ENCODE results near the gene BDKRB2.

The BDKRB2 gene

DNA sequence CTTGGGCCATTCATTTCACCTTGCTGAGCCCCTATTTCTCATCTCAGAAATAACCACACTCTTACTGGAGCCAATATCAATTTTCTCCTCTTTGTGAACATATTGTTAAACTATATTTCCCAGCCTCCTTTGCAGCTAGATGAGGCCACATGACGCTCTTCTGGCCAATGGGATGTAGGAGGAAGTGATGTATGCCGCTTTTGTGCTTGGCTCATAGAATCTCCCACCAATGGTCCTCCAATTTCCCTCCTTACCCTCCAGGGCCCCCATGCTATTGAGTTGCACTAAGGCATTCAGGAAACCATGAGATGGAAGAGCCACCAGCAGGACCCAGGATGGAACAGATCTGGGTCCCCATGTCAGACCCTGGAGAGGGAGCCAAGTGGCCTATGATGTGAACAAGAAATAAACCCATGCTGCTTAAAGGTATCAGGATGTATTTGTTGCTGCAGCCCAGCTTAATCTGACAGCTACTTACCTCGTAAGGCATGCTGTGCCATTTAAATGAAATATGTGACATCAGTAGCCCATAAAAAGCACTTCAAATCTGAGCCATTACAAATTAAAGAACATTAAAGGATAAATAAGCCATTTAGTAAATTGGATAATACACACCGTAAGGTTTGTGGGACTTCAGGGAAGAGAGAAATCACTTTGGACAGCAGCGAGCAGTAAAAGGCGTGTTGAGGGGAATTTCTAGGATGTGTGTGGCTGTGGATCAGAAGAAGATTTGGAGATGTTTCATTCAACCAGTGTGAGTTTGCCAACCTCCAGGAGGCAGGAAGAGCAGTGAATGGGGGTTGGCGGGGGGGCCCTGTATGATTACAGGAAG, 24.4 kb upstream of the BDKRB2 start:
- Histone ChIP-seq H4K20me1 (ENCODE audit: insufficient read depth) (no peaks in the 10 kb centered on the region), H3K27ac (no peak overlapping the region), H3K9ac (no peak overlapping the region), H3K79me2 (ENCODE audit: insufficient read depth, low read depth) (no peaks in the 10 kb centered on the region), H3K4me1 (ENCODE audit: low read depth, poor library complexity, severe bottlenecking) (no peaks in the 10 kb centered on the region), H3K4me2 (no peak overlapping the region), H3K4me3 (IDR thresholded peaks at IDR 0.05; ENCODE audit: insufficient read depth, low read depth, low read length) (no peak overlapping the region), H2AFZ (ENCODE audit: low read depth) (no peak overlapping the region), H3K27me3 (ENCODE audit: insufficient read depth, low read depth) (no peaks in the 10 kb centered on the region), H3K36me3 (ENCODE audit: insufficient read depth) (no peaks in the 10 kb centered on the region)
- TF ChIP-seq, protein P1, sequence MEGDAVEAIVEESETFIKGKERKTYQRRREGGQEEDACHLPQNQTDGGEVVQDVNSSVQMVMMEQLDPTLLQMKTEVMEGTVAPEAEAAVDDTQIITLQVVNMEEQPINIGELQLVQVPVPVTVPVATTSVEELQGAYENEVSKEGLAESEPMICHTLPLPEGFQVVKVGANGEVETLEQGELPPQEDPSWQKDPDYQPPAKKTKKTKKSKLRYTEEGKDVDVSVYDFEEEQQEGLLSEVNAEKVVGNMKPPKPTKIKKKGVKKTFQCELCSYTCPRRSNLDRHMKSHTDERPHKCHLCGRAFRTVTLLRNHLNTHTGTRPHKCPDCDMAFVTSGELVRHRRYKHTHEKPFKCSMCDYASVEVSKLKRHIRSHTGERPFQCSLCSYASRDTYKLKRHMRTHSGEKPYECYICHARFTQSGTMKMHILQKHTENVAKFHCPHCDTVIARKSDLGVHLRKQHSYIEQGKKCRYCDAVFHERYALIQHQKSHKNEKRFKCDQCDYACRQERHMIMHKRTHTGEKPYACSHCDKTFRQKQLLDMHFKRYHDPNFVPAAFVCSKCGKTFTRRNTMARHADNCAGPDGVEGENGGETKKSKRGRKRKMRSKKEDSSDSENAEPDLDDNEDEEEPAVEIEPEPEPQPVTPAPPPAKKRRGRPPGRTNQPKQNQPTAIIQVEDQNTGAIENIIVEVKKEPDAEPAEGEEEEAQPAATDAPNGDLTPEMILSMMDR (conservative IDR thresholded peaks at IDR 0.05; ENCODE audit: low read depth, low read length) = no peak

DNA sequence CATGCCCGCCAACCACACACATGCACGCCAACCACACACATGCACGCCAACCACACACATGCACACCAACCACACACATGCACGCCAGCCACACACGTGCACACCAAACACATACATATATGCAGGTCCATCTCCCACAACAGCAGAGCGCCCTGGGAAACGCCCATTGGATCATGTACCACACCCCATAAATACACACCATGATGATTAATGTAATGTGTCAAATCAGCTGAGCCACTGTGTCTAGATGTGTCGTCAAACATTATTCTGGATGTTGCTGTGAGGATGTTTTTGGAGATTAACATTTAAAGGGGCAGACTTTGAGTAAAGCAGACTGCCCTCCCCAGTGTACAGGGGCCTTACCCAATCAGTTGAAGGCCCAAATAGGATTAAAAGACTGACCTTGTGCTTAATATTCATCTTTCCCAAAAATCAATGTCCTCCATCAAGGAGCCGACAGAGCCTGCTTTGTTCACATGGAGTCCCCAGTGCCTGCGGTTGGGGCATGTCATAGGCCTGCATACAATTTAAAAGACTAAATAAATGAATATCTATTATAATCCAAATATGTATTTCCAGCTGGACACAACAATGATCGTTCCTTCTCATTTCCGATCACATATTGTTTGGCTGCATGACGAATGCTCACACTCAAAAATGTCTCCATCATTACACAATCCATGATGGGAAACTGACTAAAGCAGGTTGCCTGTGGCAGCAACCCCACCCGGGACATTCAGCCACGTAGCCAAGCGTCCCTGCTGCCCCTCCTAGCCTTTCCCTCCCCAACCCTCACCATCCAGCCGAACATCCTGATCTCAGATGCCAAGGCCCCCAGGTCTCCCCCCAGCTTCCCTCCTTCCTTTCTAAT, 23.2 kb upstream of the BDKRB2 start:
- no peaks in the 10 kb centered on the region for H4K20me1 ChIP-seq (ENCODE audit: insufficient read depth)
- TF ChIP-seq, protein P1 (conservative IDR thresholded peaks at IDR 0.05; ENCODE audit: low read depth, low read length) = no peak
- no peak overlapping the region for H3K4me3 ChIP-seq (IDR thresholded peaks at IDR 0.05; ENCODE audit: insufficient read depth, low read depth, low read length)
- no peak overlapping the region for H3K4me2 ChIP-seq
- no peaks in the 10 kb centered on the region for H3K27me3 ChIP-seq (ENCODE audit: insufficient read depth, low read depth)
- no peaks in the 10 kb centered on the region for H3K4me1 ChIP-seq (ENCODE audit: low read depth, poor library complexity, severe bottlenecking)
- H3K36me3 ChIP-seq (ENCODE audit: insufficient read depth) = no peaks in the 10 kb centered on the region
- no peak overlapping the region for H3K27ac ChIP-seq
- H2AFZ ChIP-seq (ENCODE audit: low read depth) = no peak overlapping the region
- H3K79me2 ChIP-seq (ENCODE audit: insufficient read depth, low read depth) = no peaks in the 10 kb centered on the region
- no peak overlapping the region for H3K9ac ChIP-seq

DNA sequence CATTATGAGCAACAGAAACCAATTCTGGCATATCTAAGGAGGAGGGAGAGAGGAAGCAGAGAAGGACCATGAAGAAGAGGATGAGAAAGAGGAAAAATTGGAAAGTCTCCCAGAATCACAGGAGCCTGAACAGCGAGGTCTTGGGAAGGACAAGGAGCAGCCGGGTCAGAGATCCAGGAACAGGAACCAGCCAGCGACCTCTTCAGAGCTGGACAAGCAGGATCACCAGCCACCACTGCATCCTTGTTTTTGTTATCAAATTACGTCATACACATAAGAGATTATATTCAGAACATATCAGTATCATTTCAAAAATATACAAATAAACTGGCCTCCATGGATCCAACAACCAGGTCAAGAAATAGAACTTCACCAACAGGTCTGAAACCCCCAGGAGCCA, 22.1 kb upstream of the BDKRB2 start:
- H3K36me3 ChIP-seq (ENCODE audit: insufficient read depth) = no peaks in the 10 kb centered on the region
- no peak overlapping the region for H3K9ac ChIP-seq
- H3K4me3 ChIP-seq (IDR thresholded peaks at IDR 0.05; ENCODE audit: insufficient read depth, low read depth, low read length) = no peak overlapping the region
- no peak overlapping the region for H2AFZ ChIP-seq (ENCODE audit: low read depth)
- H3K79me2 ChIP-seq (ENCODE audit: insufficient read depth, low read depth) = no peaks in the 10 kb centered on the region
- no peaks in the 10 kb centered on the region for H3K4me1 ChIP-seq (ENCODE audit: low read depth, poor library complexity, severe bottlenecking)
- TF ChIP-seq, protein P1 (conservative IDR thresholded peaks at IDR 0.05; ENCODE audit: low read depth, low read length) = no peak
- no peak overlapping the region for H3K27ac ChIP-seq
- H3K27me3 ChIP-seq (ENCODE audit: insufficient read depth, low read depth) = no peaks in the 10 kb centered on the region
- H3K4me2 ChIP-seq = no peak overlapping the region
- H4K20me1 ChIP-seq (ENCODE audit: insufficient read depth) = no peaks in the 10 kb centered on the region

DNA sequence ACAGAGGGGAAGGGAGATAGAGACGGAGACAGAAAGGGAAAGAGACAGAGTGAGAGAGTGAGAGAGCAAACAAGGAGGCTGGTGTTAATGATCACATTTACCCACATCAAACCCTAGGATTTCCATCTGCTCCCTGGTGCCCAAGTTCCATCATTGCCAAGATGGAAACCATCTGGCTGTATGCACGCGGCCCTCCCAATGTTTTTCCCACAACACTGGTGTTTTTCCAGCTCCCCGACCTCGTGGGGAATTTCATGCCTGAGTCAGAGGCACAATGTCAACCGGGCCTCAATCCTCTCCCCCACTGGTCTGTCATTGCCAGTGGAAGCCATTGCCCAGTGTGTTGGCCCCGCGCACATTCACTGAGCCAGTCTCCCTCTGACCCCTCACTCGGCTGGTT, 19.9 kb upstream of the BDKRB2 start:
- Histone ChIP-seq H2AFZ (ENCODE audit: low read depth) (no peak overlapping the region), H3K27me3 (ENCODE audit: insufficient read depth, low read depth) (no peaks in the 10 kb centered on the region), H3K9ac (no peak overlapping the region), H3K4me3 (IDR thresholded peaks at IDR 0.05; ENCODE audit: insufficient read depth, low read depth, low read length) (no peak overlapping the region), H3K4me2 (no peak overlapping the region), H4K20me1 (ENCODE audit: insufficient read depth) (no peaks in the 10 kb centered on the region), H3K36me3 (ENCODE audit: insufficient read depth) (no peaks in the 10 kb centered on the region), H3K79me2 (ENCODE audit: insufficient read depth, low read depth) (no peaks in the 10 kb centered on the region), H3K4me1 (ENCODE audit: low read depth, poor library complexity, severe bottlenecking) (no peaks in the 10 kb centered on the region), H3K27ac (no peak overlapping the region)
- TF ChIP-seq, protein P1 (conservative IDR thresholded peaks at IDR 0.05; ENCODE audit: low read depth, low read length) = no peak

Data from KMS-11 (cell line).